K562 (cell line): ENCODE data around the gene ZNF665. TPM values are rescaled to one million over a fixed set of nuclear protein-coding genes. Genes with fewer than 3 reads are reported as not detected.

Experiments used
- ADNP ChIP-seq: fragments of 200-800 bp; sonication (Bioruptor generic); IDR thresholded peaks from 2 replicates; pipeline ENCODE4 v1.6.1; 2016; ENCODE audit warnings: missing genetic modification characterization, missing compliant biosample characterization
- DPF2 ChIP-seq: fragments of 450-650 bp; IDR thresholded peaks from 2 replicates; pipeline ENCODE4 v1.6.1; 2016
- E2F6 ChIP-seq, 2 experiments: IDR thresholded peaks; 2 replicates each; pipeline ENCODE4 v1.6.1; 2011; ENCODE audit warnings: borderline replicate concordance in 1 of 2, control low read depth in 1 of 2, low read depth in 1 of 2, low read length in 1 of 2, mild to moderate bottlenecking in 1 of 2, mixed read lengths in 1 of 2, moderate library complexity in 1 of 2; ENCODE audit not compliant: insufficient read depth in 1 of 2, insufficient read length in 1 of 2, poor library complexity in 1 of 2, severe bottlenecking in 1 of 2; ENCODE audit errors: extremely low read depth in 1 of 2
- NCOA4 ChIP-seq: fragments of 450-650 bp; IDR thresholded peaks from 2 replicates; pipeline ENCODE4 v1.6.1; 2018; ENCODE audit warnings: mild to moderate bottlenecking; ENCODE audit not compliant: partially characterized antibody
- NUFIP1 ChIP-seq: fragments of 450-650 bp; IDR thresholded peaks from 2 replicates; pipeline ENCODE4 v1.6.1; 2018; ENCODE audit not compliant: partially characterized antibody
- PURB ChIP-seq: sonication (generic); formaldehyde crosslinking; IDR thresholded peaks from 2 replicates; pipeline ENCODE4 v1.9.0; 2021; ENCODE audit warnings: low read depth, mild to moderate bottlenecking, missing genetic modification reagents
- RBM14 ChIP-seq: fragments of 200-400 bp; formaldehyde crosslinking; IDR thresholded peaks from 2 replicates; pipeline ENCODE4 v1.6.1; 2018; ENCODE audit warnings: low read depth, mild to moderate bottlenecking, low read length, moderate library complexity, borderline replicate concordance; ENCODE audit not compliant: insufficient read depth
- TRIM25 ChIP-seq: fragments of 450-650 bp; IDR thresholded peaks from 2 replicates; pipeline ENCODE4 v1.7.0; 2016; ENCODE audit warnings: borderline replicate concordance
- TSHZ1 ChIP-seq: fragments of 250-450 bp; sonication (Bioruptor Pico); IDR thresholded peaks from 2 replicates; pipeline ENCODE4 v1.4.0; 2020; ENCODE audit warnings: mild to moderate bottlenecking, moderate library complexity
- U2AF1 ChIP-seq: fragments of 200-400 bp; formaldehyde crosslinking; optimal IDR thresholded peaks from 2 replicates; pipeline ENCODE3; 2017; ENCODE audit warnings: mild to moderate bottlenecking, low read depth, low read length, moderate library complexity
- ZMIZ1 ChIP-seq, 2 experiments: fragments of 150-350 bp in 1 of 2; IDR thresholded peaks; 2 replicates each; pipeline ENCODE4 v1.6.1; 2012 to 2016; ENCODE audit warnings: low read depth in 2 of 2, low read length in 2 of 2, mild to moderate bottlenecking in 1 of 2, moderate library complexity in 1 of 2
- ZNF124 ChIP-seq: sonication (generic); formaldehyde crosslinking; IDR thresholded peaks from 2 replicates; pipeline ENCODE4 v1.8.1; 2022; ENCODE audit warnings: missing genetic modification reagents
- ZNF146 ChIP-seq: IDR thresholded peaks from one replicate; pipeline ENCODE4 v1.6.1; 2018; ENCODE audit warnings: missing compliant biosample characterization; ENCODE audit not compliant: unreplicated experiment
- ZNF224 ChIP-seq: sonication (generic); formaldehyde crosslinking; IDR thresholded peaks from 2 replicates; pipeline ENCODE4 v1.8.0; 2022; ENCODE audit warnings: mild to moderate bottlenecking, missing genetic modification reagents
- ZNF280B ChIP-seq: fragments of 250-450 bp; sonication (Bioruptor Pico); IDR thresholded peaks from 2 replicates; pipeline ENCODE4 v1.5.1; 2021; ENCODE audit warnings: mild to moderate bottlenecking
- polyA plus RNA-seq, 8 experiments: library from polyadenylated mRNA; depleted of rRNA in 4 of 8; stranded (reverse) in 5 of 8; unstranded in 3 of 8; fragments of >200 nt; fragmentation: Nextera tagmentation in 2 of 8; fragmentation: Illumina TruSeq in 1 of 8; extraction: Ambion mirVana in 2 of 8; extraction: Trizol in 1 of 8; gene quantifications; 2 replicates each; pipeline versions ENCODE4 v1.2.1 to v1.2.3, GENCODE V29; 2011 to 2014; ENCODE audit warnings: inconsistent platforms in 1 of 8, missing spikeins in 1 of 8
- total RNA-seq, 7 experiments: library from RNA; depleted of rRNA in 6 of 7; stranded (reverse); fragments of >200 nt in 6 of 7; fragmentation: Illumina TruSeq in 2 of 7; extraction: Trizol in 2 of 7; gene quantifications; 2 replicates each; pipeline versions ENCODE4 v1.2.1 to v1.2.3, GENCODE V29; 2011 to 2021; ENCODE audit warnings: low replicate concordance in 1 of 7

Gene ZNF665
- total and polyA plus RNA-seq, 9 of the 15 experiments (the other 6 are each of a cell fraction or from before 2014, with no cell fraction given): 1.9 to 7.6 (median 2.8) TPM

- TF ChIP-seq E2F6 (IDR thresholded peaks at IDR 0.05; ENCODE audit: borderline replicate concordance in 1 of 2, extremely low read depth in 1 of 2, insufficient read depth in 1 of 2, insufficient read length in 1 of 2, low read depth in 1 of 2, low read length in 1 of 2, poor library complexity in 1 of 2, severe bottlenecking in 1 of 2): no peak
- TF ChIP-seq ADNP (tag): peak; percentile 55; the same call in 1 of the 2 replicates
- no peak for TF ChIP-seq ZNF146 (CRISPR knock-in tag)
- TF ChIP-seq ZNF124 (CRISPR knock-in tag): no peak
- TF ChIP-seq ZMIZ1 (IDR thresholded peaks at IDR 0.05; ENCODE audit: low read depth in 2 of 2, low read length in 2 of 2): peak in 1 of 2 experiments; percentile 83; a peak in 2 of 4 replicates
- no peak for TF ChIP-seq ZNF224
- TF ChIP-seq DPF2: peak; percentile 97
- TF ChIP-seq NUFIP1: no peak
- no peak for TF ChIP-seq RBM14
- peak; percentile 9 for TF ChIP-seq NCOA4
- TF ChIP-seq PURB: no peak
- no peak for TF ChIP-seq TRIM25
- no peak for TF ChIP-seq U2AF1
- no peak for TF ChIP-seq TSHZ1 (CRISPR knock-in tag)
- no peak for TF ChIP-seq ZNF280B (CRISPR knock-in tag)
These were observed 32.0 kb downstream of the ZNF665 start (continued) for GRCh38 chr19:53161123-53161522.
